Large intestine (tissue), 3 donors: ENCODE data around the gene EFCAB6. TPM values are rescaled to one million over a fixed set of nuclear protein-coding genes. Genes with fewer than 3 reads are reported as not detected.

Experiments used
- DNase-seq, 2 donors: peaks; one replicate each; pipeline versions ENCODE4 v3.0.0 to v3.0.0-alpha.2; 2013
- H3K27ac ChIP-seq: one replicate; pipeline ENCODE4 v1.5.1; 2013; ENCODE audit warnings: low read length
- H3K27me3 ChIP-seq: 2 replicates; pipeline ENCODE4 v1.6.1; 2013; ENCODE audit warnings: low read length; ENCODE audit not compliant: control insufficient read depth, insufficient read depth
- H3K36me3 ChIP-seq: 2 replicates; pipeline ENCODE4 v1.6.1; 2013; ENCODE audit warnings: low read length; ENCODE audit not compliant: control insufficient read depth, insufficient read depth
- H3K4me1 ChIP-seq: one replicate; pipeline ENCODE4 v1.6.1; 2013; ENCODE audit warnings: low read length; ENCODE audit not compliant: control insufficient read depth, insufficient read depth
- H3K4me3 ChIP-seq: one replicate; pipeline ENCODE4 v1.5.1; 2013; ENCODE audit warnings: low read length
- H3K9me3 ChIP-seq: one replicate; pipeline ENCODE4 v1.6.1; 2013; ENCODE audit warnings: mild to moderate bottlenecking, low read depth, low read length, moderate library complexity; ENCODE audit not compliant: control insufficient read depth
- WGBS: methylation state at CpG from one replicate; pipeline ENCODE4 v1.1.5; 2013; ENCODE audit warnings: low lambda C conversion rate; ENCODE audit not compliant: insufficient coverage; 5-methylcytosine and 5-hydroxymethylcytosine counted together
- polyA plus RNA-seq: library from polyadenylated mRNA; unstranded; fragments of 120-200 nt; gene quantifications from one replicate; pipeline ENCODE4 v1.2.1, GENCODE V29; 2013

The EFCAB6 gene
- polyA plus RNA-seq, 1 donor = 1.5 TPM

DNA sequence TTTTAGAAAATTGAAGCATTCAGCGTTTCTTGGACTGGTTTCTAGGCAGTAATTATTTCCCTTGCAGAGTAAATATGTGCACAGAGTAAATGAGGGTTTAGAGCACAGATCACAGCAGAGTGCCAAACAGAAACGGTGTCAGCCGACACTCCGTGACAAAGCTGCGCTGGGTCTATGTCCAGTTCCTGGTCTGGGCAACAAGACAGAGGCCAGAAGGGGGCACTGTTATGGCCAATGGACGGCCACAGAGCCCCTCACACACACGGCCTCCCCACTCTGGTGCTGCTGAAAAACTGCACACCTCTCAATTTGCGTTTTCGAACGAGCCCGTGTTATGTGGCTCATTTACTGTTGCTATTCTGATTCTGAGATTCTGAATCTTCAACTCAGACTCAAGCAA lies 219.6 kb downstream of the EFCAB6 start:
- DNase-seq = peak; percentile 4 to 14
- H3K4me1 ChIP-seq = no peaks in the 10 kb centered on the region
- no peaks in the 10 kb centered on the region for H3K9me3 ChIP-seq
- 48% methylated on average over 5 of the region's 11 CpGs for WGBS
- H3K4me3 ChIP-seq = no peak overlapping the region
- H3K27me3 ChIP-seq = no peaks in the 10 kb centered on the region
- H3K27ac ChIP-seq = no peak overlapping the region
- H3K36me3 ChIP-seq = no peaks in the 10 kb centered on the region

DNA sequence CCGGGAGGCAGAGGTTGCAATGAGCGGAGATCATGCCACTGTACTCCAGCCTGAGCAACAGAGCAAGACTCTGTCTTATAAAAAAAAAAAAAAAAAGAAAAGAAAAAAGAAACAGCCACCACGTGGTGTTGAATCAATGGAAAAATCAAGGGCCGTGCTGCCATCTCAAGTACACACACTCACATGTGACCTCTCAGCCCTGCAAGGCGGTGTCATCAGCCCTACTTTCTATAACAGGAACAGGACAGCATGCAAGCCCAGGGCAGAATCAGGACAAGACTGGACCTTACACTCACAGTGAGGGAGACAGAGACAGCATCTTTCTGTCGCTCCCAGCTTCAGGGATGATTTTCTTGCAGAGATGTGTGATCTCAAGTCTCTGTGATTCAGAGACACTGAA lies 220.7 kb downstream of the EFCAB6 start:
- WGBS = no CpG with 5 or more reads among the region's 6 CpGs

GRCh38 chr22:43587574-43587973 lies 224.5 kb downstream of the EFCAB6 start:
- Histone ChIP-seq H3K27me3 (no peaks in the 10 kb centered on the region), H3K4me1 (no peaks in the 10 kb centered on the region), H3K9me3 (peaks cover under 1% of the 10 kb centered on the region), H3K36me3 (no peaks in the 10 kb centered on the region), H3K4me3 (no peak overlapping the region), H3K27ac (no peak overlapping the region)
- DNase-seq = no peak
- WGBS = no CpG with 5 or more reads among the region's 1 CpG

More for the DNA sequence above, 220.7 kb downstream of the EFCAB6 start:
- Histone ChIP-seq H3K27me3 (no peaks in the 10 kb centered on the region), H3K36me3 (no peaks in the 10 kb centered on the region), H3K4me3 (no peak overlapping the region), H3K9me3 (no peaks in the 10 kb centered on the region), H3K27ac (no peak overlapping the region), H3K4me1 (no peaks in the 10 kb centered on the region)
- DNase-seq = no peak

DNA sequence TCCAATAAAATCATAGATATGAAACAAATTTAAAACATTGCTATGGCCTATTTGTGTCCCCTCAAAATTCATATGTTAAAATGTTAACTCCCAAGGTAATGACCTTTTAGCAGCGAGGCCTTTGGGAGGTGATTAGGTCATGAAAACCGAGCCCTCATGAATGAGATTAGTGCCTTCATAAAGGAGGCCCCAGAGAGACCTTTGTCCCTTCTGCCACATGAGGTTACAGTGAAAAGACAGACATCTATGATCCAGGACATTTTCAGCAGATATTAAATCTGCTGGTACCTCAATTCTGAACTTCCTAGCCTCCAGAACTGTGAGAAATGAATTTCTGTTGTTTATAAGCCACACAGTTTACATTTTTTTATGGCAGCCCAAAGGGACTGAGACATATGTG lies 228.6 kb downstream of the EFCAB6 start:
- Histone ChIP-seq H3K4me1 (no peaks in the 10 kb centered on the region), H3K27ac (no peak overlapping the region), H3K9me3 (peaks cover 6% of the 10 kb centered on the region), H3K4me3 (no peak overlapping the region), H3K36me3 (no peaks in the 10 kb centered on the region), H3K27me3 (no peaks in the 10 kb centered on the region)
- no CpG with 5 or more reads among the region's 2 CpGs for WGBS
- peak; percentile 27 to 63 for DNase-seq

DNA sequence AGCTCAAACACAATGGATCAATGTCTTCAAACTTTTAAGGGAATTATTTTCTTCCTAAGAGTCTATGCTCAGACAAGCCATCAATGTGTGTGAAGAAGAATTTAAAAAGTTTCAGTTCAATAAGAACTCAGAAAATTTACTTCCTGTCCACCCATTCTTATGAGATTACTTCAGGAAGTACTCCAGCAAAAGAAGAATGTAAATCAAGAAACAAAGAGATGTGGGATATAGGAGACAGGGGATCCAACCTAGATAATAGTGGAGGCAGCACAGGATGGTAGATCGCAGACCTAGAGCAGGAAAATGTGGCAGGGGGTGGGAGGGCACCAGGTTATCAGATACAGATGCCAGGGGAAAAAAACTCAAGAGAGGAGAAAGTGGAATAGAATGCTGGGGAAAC lies 229.7 kb downstream of the EFCAB6 start:
- no peak overlapping the region for H3K27ac ChIP-seq
- no peak for DNase-seq
- H3K4me1 ChIP-seq = no peaks in the 10 kb centered on the region
- H3K27me3 ChIP-seq = no peaks in the 10 kb centered on the region
- 100% methylated on average over 1 of the region's 1 CpG for WGBS
- no peak overlapping the region for H3K4me3 ChIP-seq
- peaks cover 6% of the 10 kb centered on the region for H3K9me3 ChIP-seq
- no peaks in the 10 kb centered on the region for H3K36me3 ChIP-seq

DNA sequence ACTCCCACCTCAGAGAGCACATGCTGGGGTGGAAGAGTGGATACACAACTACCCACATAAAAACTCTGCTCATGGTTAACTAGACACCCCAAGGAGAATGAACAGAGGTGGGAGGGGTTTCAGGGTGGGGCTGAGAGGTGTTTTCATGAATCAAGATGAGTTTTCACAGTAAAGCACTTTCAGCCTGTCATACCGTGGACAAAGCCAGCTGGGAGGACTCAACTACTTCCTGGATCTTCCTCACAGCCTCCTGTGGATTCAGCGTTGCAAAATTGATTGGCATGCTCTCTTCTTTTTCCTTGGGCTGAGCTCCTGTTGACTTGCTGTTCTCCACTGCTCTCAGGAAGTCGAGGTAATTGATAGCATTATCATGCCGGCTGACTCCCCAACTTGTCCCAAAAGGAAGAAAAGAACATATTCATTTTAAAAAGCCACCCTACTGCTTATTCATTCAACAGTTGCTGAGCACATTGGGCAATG lies 231.8 kb downstream of the EFCAB6 start:
- Histone ChIP-seq H3K27me3 (no peaks in the 10 kb centered on the region), H3K4me1 (no peaks in the 10 kb centered on the region), H3K27ac (no peak overlapping the region), H3K9me3 (peaks cover 6% of the 10 kb centered on the region), H3K36me3 (no peaks in the 10 kb centered on the region), H3K4me3 (no peak overlapping the region)
- DNase-seq = no peak
- whole genome bisulfite sequencing = no CpG with 5 or more reads among the region's 4 CpGs

DNA sequence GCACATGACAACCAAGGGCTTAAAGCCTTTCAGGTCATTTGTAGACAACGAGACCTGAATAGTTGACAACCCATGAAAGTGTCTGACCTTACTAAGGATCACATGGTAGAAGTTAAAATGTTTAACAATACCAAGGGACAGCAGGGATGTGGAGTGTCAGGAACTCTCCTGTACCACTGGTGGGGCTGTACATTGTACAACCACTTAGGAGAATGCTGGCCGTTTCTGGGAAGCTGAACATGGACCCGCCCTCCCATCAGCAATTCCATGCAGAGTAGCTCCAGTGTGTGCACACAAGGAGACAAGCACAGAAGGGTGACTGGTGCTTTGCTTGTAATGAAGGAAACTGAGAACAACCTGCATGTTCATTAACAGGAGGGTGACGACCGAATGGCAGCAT lies 237.4 kb downstream of the EFCAB6 start:
- Histone ChIP-seq H3K4me1 (no peaks in the 10 kb centered on the region), H3K27me3 (peaks cover 2% of the 10 kb centered on the region), H3K36me3 (no peaks in the 10 kb centered on the region), H3K4me3 (no peak overlapping the region), H3K9me3 (no peaks in the 10 kb centered on the region), H3K27ac (no peak overlapping the region)
- WGBS = no CpG with 5 or more reads among the region's 5 CpGs
- DNase-seq = no peak

- H3K4me3 ChIP-seq = no peak overlapping the region
- H3K9me3 ChIP-seq = no peaks in the 10 kb centered on the region
- peaks cover 2% of the 10 kb centered on the region for H3K27me3 ChIP-seq
- WGBS = 100% methylated on average over 4 of the region's 9 CpGs
- H3K36me3 ChIP-seq = no peaks in the 10 kb centered on the region
- no peak for DNase-seq
- H3K4me1 ChIP-seq = no peaks in the 10 kb centered on the region
- no peak overlapping the region for H3K27ac ChIP-seq
Measured at GRCh38 chr22:43572710-43573109, 239.4 kb downstream of the EFCAB6 start.

DNA sequence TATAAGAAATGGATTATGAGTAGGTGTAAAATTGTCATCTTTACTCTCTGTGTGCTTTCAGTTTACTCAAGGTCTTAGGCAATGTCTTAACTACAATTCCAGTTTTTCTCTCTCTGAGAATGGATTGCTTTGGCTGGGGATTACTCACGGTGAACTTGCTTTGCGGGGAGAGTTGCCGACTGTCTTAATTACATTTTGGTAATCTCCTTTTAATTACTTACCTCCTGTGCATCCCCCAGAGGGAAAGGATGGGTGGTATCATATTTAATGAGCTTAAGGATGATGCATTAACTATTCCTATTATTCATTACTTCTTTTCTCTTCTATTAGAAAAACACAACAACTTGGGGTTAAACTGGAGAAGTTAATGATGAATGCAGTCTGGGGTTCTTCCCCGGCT lies 240.9 kb downstream of the EFCAB6 start:
- Histone ChIP-seq H3K27ac (no peak overlapping the region), H3K36me3 (no peaks in the 10 kb centered on the region), H3K4me1 (no peaks in the 10 kb centered on the region), H3K27me3 (peaks cover 2% of the 10 kb centered on the region), H3K9me3 (no peaks in the 10 kb centered on the region), H3K4me3 (no peak overlapping the region)
- no peak for DNase-seq
- WGBS = 63% methylated on average over 3 of the region's 4 CpGs

- WGBS = 53% methylated on average over 3 of the region's 14 CpGs
- Histone ChIP-seq H3K27ac (no peak overlapping the region), H3K27me3 (peaks cover 2% of the 10 kb centered on the region), H3K36me3 (no peaks in the 10 kb centered on the region), H3K9me3 (no peaks in the 10 kb centered on the region), H3K4me3 (no peak overlapping the region), H3K4me1 (no peaks in the 10 kb centered on the region)
- no peak for DNase-seq
Measured at GRCh38 chr22:43570531-43571165, 241.5 kb downstream of the EFCAB6 start.

DNA sequence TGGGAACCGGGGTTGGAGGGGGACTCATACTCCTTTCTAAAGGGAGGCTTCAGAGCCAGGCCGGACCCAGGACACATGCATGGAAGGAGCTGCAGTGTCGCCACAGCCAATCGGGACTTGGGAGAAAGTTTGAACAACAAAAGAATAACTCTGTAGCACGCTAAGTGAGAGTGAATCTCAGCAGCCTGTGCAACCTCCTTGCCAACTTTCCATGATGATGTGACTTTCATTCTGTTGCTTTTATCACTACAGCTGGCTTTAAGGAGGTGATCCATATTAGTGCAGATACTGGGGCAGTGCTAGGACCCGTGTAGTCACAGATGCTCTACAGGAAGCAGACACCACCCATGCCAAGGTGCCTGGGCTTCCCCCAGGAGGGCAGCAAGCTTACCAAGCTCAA lies 243.0 kb downstream of the EFCAB6 start:
- DNase-seq = no peak
- Histone ChIP-seq H3K9me3 (no peaks in the 10 kb centered on the region), H3K4me1 (no peaks in the 10 kb centered on the region), H3K36me3 (no peaks in the 10 kb centered on the region), H3K27ac (no peak overlapping the region), H3K27me3 (peaks cover 2% of the 10 kb centered on the region), H3K4me3 (no peak overlapping the region)
- no CpG with 5 or more reads among the region's 6 CpGs for WGBS
